ENCODE measurements around the gene UPF2. TPM values are rescaled to one million over a fixed set of nuclear protein-coding genes. Genes with fewer than 3 reads are reported as not detected.

UPF2 gene
- total and polyA plus RNA-seq, 10 of the 15 experiments (the other 5 are each of a cell fraction or from before 2014, with no cell fraction given), result 21.0 to 44.4 (median 25.9) TPM

- Histone ChIP-seq H3K36me3 (ENCODE audit: control insufficient read depth in 2 of 2, insufficient read depth in 2 of 2, low read length in 1 of 2) (no peaks in the 10 kb centered on the region), H3K4me1 (ENCODE audit: control insufficient read depth, insufficient read depth, low read length) (peaks cover 3% of the 10 kb centered on the region; the same call in 1 of the 2 replicates), H4K20me1 (ENCODE audit: control insufficient read depth, insufficient read depth) (no peaks in the 10 kb centered on the region), H3K27me3 (replicated peaks in 1 of 2; ENCODE audit: control insufficient read depth in 2 of 2, insufficient read depth in 2 of 2, low read length in 1 of 2) (no peaks in the 10 kb centered on the region), H3K9me3 (replicated peaks; ENCODE audit: control insufficient read depth, insufficient read depth, low read length) (no peaks in the 10 kb centered on the region), H3K27ac (ENCODE audit: control insufficient read depth, insufficient read depth) (no peak overlapping the region), H3K4me2 (ENCODE audit: control insufficient read depth, insufficient read depth) (no peak overlapping the region), H3K9ac (ENCODE audit: control insufficient read depth, insufficient read depth, low read length) (no peak overlapping the region), H3K79me2 (ENCODE audit: control insufficient read depth, insufficient read depth, low read length) (no peaks in the 10 kb centered on the region), H2AFZ (ENCODE audit: control insufficient read depth, low read depth, low read length) (no peak overlapping the region), H3K4me3 (no peak overlapping the region)
- in situ Hi-C loops (cut with MboI) (no loop called here), intact Hi-C loops (cut with micrococcal nuclease; ENCODE audit: unreplicated experiment) (no loop called here)
- ChIA-PET RAD21 (ENCODE audit: unreplicated experiment) (no interaction called here), POLR2A (no interaction called here), CTCF (no interaction called here), SMC1A (ENCODE audit: uncharacterized antibody, unreplicated experiment) (no interaction called here)
- ATAC-seq, result no peak
- FAIRE-seq, result no peak
- no peak for DNase-seq (ENCODE audit: low read depth, low spot score)
- TF ChIP-seq SRF (IDR thresholded peaks at IDR 0.05; ENCODE audit: low read depth in 2 of 2, low read length in 2 of 2), result no peak
- 68% methylated on average over 11 of the region's 11 CpGs for WGBS (ENCODE audit: insufficient coverage, insufficient replicate concordance, low lambda C conversion rate, missing lambda C conversion rate)
- no TSS peak for BruUV-seq (replicated peaks)
Measured at GRCh38 chr10:11908991-11909390, 133.6 kb downstream of the UPF2 start.

GRCh38 chr10:11908536-11908935 is 134.1 kb downstream of the UPF2 start:
- in situ Hi-C loops (cut with MboI), result no loop called here
- ATAC-seq, result no peak
- no peaks in the 10 kb centered on the region for H3K9me3 ChIP-seq (replicated peaks; ENCODE audit: control insufficient read depth, insufficient read depth, low read length)
- ChIA-PET CTCF (no interaction called here), SMC1A (ENCODE audit: uncharacterized antibody, unreplicated experiment) (no interaction called here), RAD21 (ENCODE audit: unreplicated experiment) (no interaction called here), POLR2A (no interaction called here)
- no peak for DNase-seq (ENCODE audit: low read depth, low spot score)
- no peak overlapping the region for H2AFZ ChIP-seq (ENCODE audit: control insufficient read depth, low read depth, low read length)
- intact Hi-C loops (cut with micrococcal nuclease; ENCODE audit: unreplicated experiment), result no loop called here
- H3K4me1 ChIP-seq (ENCODE audit: control insufficient read depth, insufficient read depth, low read length), result peaks cover 3% of the 10 kb centered on the region; the same call in 1 of the 2 replicates
- H3K27ac ChIP-seq (ENCODE audit: control insufficient read depth, insufficient read depth), result no peak overlapping the region
- FAIRE-seq, result no peak
- H3K79me2 ChIP-seq (ENCODE audit: control insufficient read depth, insufficient read depth, low read length), result no peaks in the 10 kb centered on the region
- H3K4me2 ChIP-seq (ENCODE audit: control insufficient read depth, insufficient read depth), result no peak overlapping the region
- H3K9ac ChIP-seq (ENCODE audit: control insufficient read depth, insufficient read depth, low read length), result no peak overlapping the region
- H3K27me3 ChIP-seq (replicated peaks in 1 of 2; ENCODE audit: control insufficient read depth in 2 of 2, insufficient read depth in 2 of 2, low read length in 1 of 2), result no peaks in the 10 kb centered on the region
- no peaks in the 10 kb centered on the region for H4K20me1 ChIP-seq (ENCODE audit: control insufficient read depth, insufficient read depth)
- no TSS peak for BruUV-seq (replicated peaks)
- no peaks in the 10 kb centered on the region for H3K36me3 ChIP-seq (ENCODE audit: control insufficient read depth in 2 of 2, insufficient read depth in 2 of 2, low read length in 1 of 2)
- H3K4me3 ChIP-seq, result no peak overlapping the region
- WGBS (ENCODE audit: insufficient coverage, insufficient replicate concordance, low lambda C conversion rate, missing lambda C conversion rate), result 49% methylated on average over 10 of the region's 10 CpGs
- TF ChIP-seq NFXL1 (IDR thresholded peaks at IDR 0.05; ENCODE audit: borderline replicate concordance) (no peak), PBX3 (IDR thresholded peaks at IDR 0.05; ENCODE audit: insufficient replicate concordance, low read depth, low read length) (no peak), ZBTB4 (CRISPR knock-in tag; IDR thresholded peaks at IDR 0.05) (no peak), RCOR1 (conservative IDR thresholded peaks at IDR 0.05; ENCODE audit: low read depth, low read length) (no peak), ELK1 (IDR thresholded peaks at IDR 0.05; ENCODE audit: low read depth, low read length) (no peak), CREM (IDR thresholded peaks at IDR 0.05; ENCODE audit: low read depth) (no peak), SPI1 (IDR thresholded peaks at IDR 0.05; ENCODE audit: borderline replicate concordance, insufficient read depth, low read depth, low read length) (no peak)

Data from GM12878 (cell line).